Stimulated activated CD8-positive, alpha-beta memory T cell treated with anti-CD3 and anti-CD28 coated beads, Interleukin-2, amount 100 ng/mL, for 48 hours (primary cell): ENCODE measurements around the gene C3AR1.
A peak's percentile ranks its signal among the peaks of the same experiment; 100 is the strongest.
"Not testable (repeated sequence)": the region's sequence is repeated elsewhere in the genome, so short reads cannot be mapped to it uniquely, and the experiment has no call there.

Experiments
- DNase-seq, 2 donors: peaks; one replicate each; pipeline ENCODE4 v3.0.0-alpha.2; 2020; ENCODE audit warnings: low read depth in 2 of 2

C3AR1 gene

DNA sequence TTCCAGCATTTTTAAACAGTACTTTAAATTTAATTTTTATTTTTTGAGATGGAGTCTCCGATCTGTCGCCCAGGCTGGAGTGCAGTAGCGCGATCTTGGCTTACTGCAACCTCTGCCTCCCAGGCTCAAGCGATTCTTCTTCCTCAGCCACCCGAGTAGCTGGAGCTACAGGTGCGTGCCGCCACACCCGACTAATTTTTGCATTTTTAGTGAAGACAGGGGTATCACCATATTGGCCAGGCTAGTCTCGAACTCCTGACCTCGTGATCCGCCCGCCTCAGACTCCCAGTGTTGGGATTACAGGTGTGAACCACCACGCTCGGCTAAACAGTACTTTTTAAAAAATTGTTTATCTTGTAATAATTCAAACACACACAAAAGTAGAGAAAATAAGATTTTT lies 37.9 kb downstream of the C3AR1 start:
- no peak for DNase-seq

DNA sequence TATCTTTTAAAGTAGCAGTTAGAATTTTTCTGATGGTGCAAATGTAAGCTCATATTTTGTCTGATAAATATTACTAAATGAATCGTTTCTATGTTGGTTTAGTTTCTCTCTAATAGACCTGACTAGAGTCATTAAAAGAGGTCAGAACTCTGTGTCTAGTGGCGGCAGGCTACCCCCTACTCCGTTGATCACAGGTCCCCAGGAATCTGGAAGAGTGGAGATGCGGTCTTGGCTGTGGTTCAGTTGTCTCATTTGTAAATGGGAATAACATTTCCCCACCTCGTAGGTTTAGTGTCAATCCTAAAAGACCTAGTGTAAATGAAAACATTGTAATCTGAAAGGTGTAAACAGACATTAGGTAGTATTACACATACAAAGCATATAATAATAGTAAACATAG lies 38.3 kb downstream of the C3AR1 start:
- DNase-seq, result no peak

DNA sequence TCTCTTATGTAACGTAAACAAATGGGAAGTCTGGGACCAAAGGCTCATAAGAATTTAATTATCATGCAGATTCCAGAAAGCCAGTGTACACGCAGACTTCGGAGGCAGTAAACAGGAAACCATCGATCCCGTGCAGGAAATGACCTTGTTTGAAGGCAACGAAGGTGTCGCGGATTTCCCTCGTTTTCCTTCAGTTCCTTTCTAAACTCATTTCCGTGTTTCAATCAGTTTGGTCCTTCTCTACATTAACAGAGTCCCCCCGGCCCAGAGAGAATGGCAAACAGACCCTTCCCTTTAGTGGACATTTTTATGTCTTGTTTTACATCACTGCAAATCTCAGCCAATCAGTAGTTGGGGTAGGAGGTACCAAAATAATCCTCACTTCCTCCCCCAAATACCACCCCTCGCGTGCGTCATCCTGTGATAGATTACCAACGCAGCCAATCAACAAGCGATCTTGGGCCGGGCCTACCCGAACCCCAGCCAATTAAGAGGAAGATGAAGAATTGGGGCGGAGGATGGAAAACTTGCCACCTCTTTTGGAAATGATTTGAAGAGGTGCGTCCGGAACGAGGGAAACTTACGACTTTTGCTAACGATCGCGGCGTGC lies 39.8 kb downstream of the C3AR1 start:
- DNase-seq, result peak; percentile 84 to 92

DNA sequence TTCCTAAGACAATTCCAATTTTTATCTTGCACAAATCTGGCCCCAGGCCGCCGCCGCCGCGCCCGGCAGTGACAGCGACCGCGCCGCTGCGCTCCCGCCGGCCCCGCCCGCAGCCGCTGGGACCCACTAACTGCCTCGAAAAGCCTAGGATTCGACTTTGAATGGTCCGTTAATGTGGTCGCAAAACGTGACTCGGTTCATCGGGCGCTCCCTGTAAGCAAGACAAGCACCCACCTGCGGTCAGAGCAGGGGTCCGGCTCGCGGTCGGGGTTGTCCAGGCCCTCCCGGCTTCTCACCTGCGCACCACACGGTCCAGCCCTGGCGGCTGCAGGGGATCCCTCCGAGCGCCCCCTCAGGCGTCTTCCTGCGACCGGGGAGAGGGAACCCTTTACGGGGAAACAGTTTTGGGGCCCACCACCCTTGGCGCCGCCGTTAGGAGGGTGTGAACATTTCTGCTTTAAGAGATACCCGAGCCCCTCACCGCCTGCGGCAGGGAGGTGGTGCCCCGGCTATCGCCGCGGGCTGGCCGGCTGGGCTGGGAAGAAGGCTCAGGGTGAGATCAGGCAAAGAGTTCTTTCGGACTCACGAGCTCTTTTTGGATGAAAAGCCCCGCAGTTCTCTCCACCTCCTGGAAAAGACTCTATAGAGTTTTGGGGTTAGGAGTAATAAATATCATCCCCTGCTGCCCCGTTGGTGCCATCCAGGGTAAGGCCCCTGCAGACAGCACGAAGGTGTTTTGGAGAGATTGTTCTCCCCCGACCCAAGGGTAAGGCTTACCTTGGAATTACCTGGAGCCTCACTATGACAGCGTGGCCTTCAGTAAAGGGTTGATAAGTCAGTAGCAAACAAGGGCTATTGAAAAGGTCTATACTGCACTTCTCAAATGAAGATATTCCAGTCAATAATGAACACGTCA lies 47.2 kb downstream of the C3AR1 start:
- DNase-seq, result no peak

DNA sequence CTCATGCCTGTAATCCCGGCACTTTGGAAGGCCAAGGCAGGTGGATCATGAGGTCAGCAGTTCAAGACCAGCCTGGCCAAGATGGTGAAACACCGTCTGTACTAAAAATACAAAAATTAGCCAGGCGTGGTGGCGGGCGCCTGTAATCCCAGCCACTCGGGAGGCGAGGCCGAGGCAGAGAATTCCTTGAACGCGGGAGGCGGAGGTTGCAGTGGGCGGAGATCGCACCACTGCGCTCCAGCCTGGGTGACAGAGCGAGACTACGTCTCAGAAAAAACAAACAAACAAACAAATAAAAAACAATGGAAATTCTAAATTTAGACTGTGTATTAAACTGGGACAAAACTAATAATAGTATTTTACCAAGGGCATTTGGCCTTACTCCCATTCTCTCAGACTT lies 47.9 kb downstream of the C3AR1 start:
- DNase-seq, result not testable (repeated sequence)

DNA sequence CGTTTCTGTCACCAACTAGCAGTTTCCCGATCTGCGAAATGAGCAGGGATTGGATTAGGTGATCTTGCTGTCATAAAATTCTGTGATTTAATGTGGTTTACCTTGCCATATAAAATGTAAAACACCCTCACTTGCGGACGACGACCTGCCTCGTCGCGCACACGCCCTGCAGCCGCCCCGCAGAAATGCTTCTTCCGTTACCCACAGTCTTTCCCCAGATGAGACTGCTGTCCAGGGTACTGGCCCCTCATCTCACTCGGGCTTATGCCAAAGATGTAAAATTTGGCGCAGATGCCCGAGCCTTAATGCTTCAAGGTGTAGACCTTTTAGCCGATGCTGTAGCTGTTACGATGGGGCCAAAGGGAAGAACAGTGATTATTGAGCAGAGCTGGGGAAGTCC lies 51.3 kb downstream of the C3AR1 start:
- DNase-seq, result no peak

DNA sequence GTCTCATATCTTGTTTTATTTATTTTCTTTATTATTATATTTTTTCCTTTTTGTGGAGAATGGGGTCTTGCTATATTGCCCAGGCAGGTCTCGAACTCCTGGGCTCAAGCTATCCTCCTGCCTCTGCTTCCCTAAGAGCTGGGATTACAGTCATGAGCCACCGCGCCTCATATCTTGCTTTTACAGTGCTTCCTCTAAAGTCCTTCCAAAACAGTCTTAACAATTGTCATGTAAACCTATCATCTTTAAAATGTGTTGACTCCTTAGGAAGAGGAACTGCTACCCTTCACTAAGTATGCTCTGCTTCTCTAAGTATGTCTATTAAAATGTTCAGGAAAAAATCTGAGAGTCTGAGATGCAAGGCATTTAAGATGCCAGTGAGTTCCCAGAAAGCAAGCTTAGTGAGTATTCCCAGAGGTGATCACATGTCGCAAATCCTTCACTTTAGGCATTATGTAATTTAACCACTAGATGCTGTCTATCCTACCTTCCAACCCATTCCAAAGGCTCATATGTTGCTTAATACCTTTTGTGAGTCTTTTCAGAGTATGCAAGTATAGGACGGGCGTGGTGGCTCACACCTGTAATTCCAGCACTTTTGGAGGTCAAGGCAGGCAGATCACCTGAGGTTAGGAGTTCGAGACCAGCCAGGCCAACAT lies 53.4 kb downstream of the C3AR1 start:
- DNase-seq, result no peak

DNA sequence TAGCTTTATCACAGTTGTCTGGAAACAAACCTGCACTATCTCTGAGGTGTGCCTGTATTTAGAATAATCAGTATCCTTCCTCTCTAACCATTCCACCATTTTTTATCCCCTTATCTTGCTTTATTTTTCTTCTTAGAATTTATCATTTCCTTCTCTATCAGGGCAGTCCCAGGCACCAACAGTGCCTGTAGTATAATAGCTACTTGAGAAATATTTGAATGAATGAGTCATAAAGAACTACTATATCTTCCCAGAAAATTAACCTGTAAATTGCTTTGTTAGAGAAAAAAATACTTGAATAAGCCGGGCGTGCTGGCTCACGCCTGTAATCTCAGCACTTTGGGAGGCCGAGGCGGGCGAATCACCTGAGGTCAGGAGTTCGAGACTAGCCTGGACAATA lies 54.8 kb downstream of the C3AR1 start:
- no peak for DNase-seq
